GM23338 (cell line): ENCODE data around the gene ZNF177. TPM values are rescaled to one million over a fixed set of nuclear protein-coding genes. Genes with fewer than 3 reads are reported as not detected.

ENCODE experiments used
- ATAC-seq: fragments of 200-7000 bp; cut with Tn5 transposase; 3 replicates; pipeline ENCODE4 v1.9.1; 2020
- DNase-seq: peaks from one replicate; pipeline ENCODE4 v3.0.0-alpha.2; 2015; ENCODE audit warnings: low spot score
- H2AFZ ChIP-seq: fragments of 200-600 bp; sonication (generic); 2 replicates; pipeline ENCODE4 v1.8.0; 2016; ENCODE audit warnings: antibody characterized with exemption, mild to moderate bottlenecking, moderate library complexity
- H3F3A ChIP-seq: fragments of 200-600 bp; sonication (generic); replicated peaks from 2 replicates; pipeline ENCODE4 v1.8.0; 2017; ENCODE audit warnings: antibody characterized with exemption, mixed run types, low read depth
- H3K27ac ChIP-seq: fragments of 200-600 bp; sonication (generic); 2 replicates; pipeline ENCODE4 v1.6.1; 2016; ENCODE audit warnings: low read depth
- H3K27me3 ChIP-seq: fragments of 200-600 bp; sonication (generic); 2 replicates; pipeline ENCODE4 v1.8.0; 2016; ENCODE audit warnings: mild to moderate bottlenecking, mixed run types, moderate library complexity; ENCODE audit not compliant: insufficient read depth
- H3K36me3 ChIP-seq: fragments of 200-600 bp; sonication (generic); 2 replicates; pipeline ENCODE4 v1.8.0; 2016; ENCODE audit warnings: mild to moderate bottlenecking; ENCODE audit not compliant: insufficient read depth
- H3K4me1 ChIP-seq: fragments of 200-600 bp; sonication (generic); 2 replicates; pipeline ENCODE4 v1.8.0; 2016; ENCODE audit warnings: mild to moderate bottlenecking, moderate library complexity; ENCODE audit not compliant: insufficient read depth
- H3K4me2 ChIP-seq: fragments of 200-600 bp; sonication (generic); 2 replicates; pipeline ENCODE4 v1.7.1; 2017; ENCODE audit warnings: mixed run types
- H3K4me3 ChIP-seq: fragments of 200-600 bp; sonication (generic); 2 replicates; pipeline ENCODE4 v1.6.1; 2016; ENCODE audit warnings: mixed run types
- H3K79me2 ChIP-seq: fragments of 200-600 bp; sonication (generic); replicated peaks from 2 replicates; pipeline ENCODE4 v1.8.0; 2017; ENCODE audit warnings: mild to moderate bottlenecking; ENCODE audit not compliant: insufficient read depth
- H3K9me2 ChIP-seq: fragments of 200-600 bp; sonication (generic); 2 replicates; pipeline ENCODE4 v1.8.0; 2017; ENCODE audit not compliant: insufficient read depth
- H4K20me1 ChIP-seq: fragments of 200-600 bp; sonication (generic); replicated peaks from 2 replicates; pipeline ENCODE4 v1.8.0; 2017; ENCODE audit warnings: mild to moderate bottlenecking; ENCODE audit not compliant: insufficient read depth
- H3K27ac Mint-ChIP-seq: 2 replicates; pipeline ENCODE4 v1.8.0; 2020; ENCODE audit warnings: inconsistent platforms, mild to moderate bottlenecking, moderate library complexity, mixed read lengths
- H3K27me3 Mint-ChIP-seq: 3 replicates; pipeline ENCODE4 v1.8.0; 2022; ENCODE audit warnings: low read depth, mild to moderate bottlenecking, moderate library complexity, mixed read lengths, inconsistent platforms; ENCODE audit not compliant: insufficient read depth, poor library complexity
- H3K36me3 Mint-ChIP-seq: 3 replicates; pipeline ENCODE4 v1.8.0; 2021; ENCODE audit warnings: low read depth, mild to moderate bottlenecking, inconsistent platforms, moderate library complexity, mixed read lengths
- H3K4me1 Mint-ChIP-seq: 3 replicates; pipeline ENCODE4 v1.8.0; 2020; ENCODE audit warnings: mild to moderate bottlenecking, inconsistent platforms, mixed read lengths
- H3K4me3 Mint-ChIP-seq: 3 replicates; pipeline ENCODE4 v1.8.0; 2021; ENCODE audit warnings: moderate library complexity, mild to moderate bottlenecking, inconsistent platforms, mixed read lengths
- H3K9me3 Mint-ChIP-seq: 3 replicates; pipeline ENCODE4 v1.8.0; 2020; ENCODE audit warnings: moderate library complexity, mild to moderate bottlenecking, inconsistent platforms, mixed read lengths
- CREB1 ChIP-seq: fragments of 250-450 bp; sonication (Bioruptor Pico); IDR thresholded peaks from 2 replicates; pipeline ENCODE4 v1.5.0; 2020; ENCODE audit warnings: low read depth, mild to moderate bottlenecking, moderate library complexity
- EZH2 ChIP-seq: fragments of 200-600 bp; sonication (generic); IDR thresholded peaks from one replicate; pipeline ENCODE4 v1.8.0; 2017; ENCODE audit warnings: antibody characterized with exemption, mild to moderate bottlenecking, low read depth; ENCODE audit not compliant: unreplicated experiment
- EZH2phosphoT487 ChIP-seq: fragments of 200-600 bp; sonication (generic); IDR thresholded peaks from one replicate; pipeline ENCODE4 v1.8.1; 2018; ENCODE audit warnings: antibody characterized with exemption; ENCODE audit not compliant: unreplicated experiment
- JUNB ChIP-seq: IDR thresholded peaks from one replicate; pipeline ENCODE4 v1.6.1; 2016; ENCODE audit warnings: antibody characterized with exemption; ENCODE audit not compliant: unreplicated experiment
- NANOG ChIP-seq: IDR thresholded peaks from 2 replicates; pipeline ENCODE4 v1.6.1; 2016; ENCODE audit warnings: antibody characterized with exemption, borderline replicate concordance
- POLR2AphosphoS5 ChIP-seq: IDR thresholded peaks from 2 replicates; pipeline ENCODE4 v1.6.1; 2016; ENCODE audit warnings: antibody characterized with exemption, low read depth
- STAT1 ChIP-seq: IDR thresholded peaks from one replicate; pipeline ENCODE4 v1.6.1; 2016; ENCODE audit warnings: antibody characterized with exemption; ENCODE audit not compliant: unreplicated experiment
- ZNF114 ChIP-seq: fragments of 250-450 bp; sonication (Bioruptor Pico); IDR thresholded peaks from 2 replicates; pipeline ENCODE4 v1.5.0; 2020; ENCODE audit warnings: mild to moderate bottlenecking, moderate library complexity
- ZNF331 ChIP-seq: fragments of 250-450 bp; sonication (Bioruptor Pico); IDR thresholded peaks from 2 replicates; pipeline ENCODE4 v1.5.0; 2020; ENCODE audit warnings: low read depth, mild to moderate bottlenecking, moderate library complexity
- polyA plus RNA-seq: library from polyadenylated mRNA; unstranded; fragments of >200 nt; fragmentation: Nextera tagmentation; extraction: Ambion mirVana; gene quantifications from 2 replicates; pipeline ENCODE4 v1.2.1, GENCODE V29; 2016
- total RNA-seq: library from RNA; depleted of rRNA; stranded (reverse); fragments of >200 nt; shearing (Covaris generic); gene quantifications from 2 replicates; pipeline ENCODE4 v1.2.3, GENCODE V29; 2014
- TF ChIP-seq, protein P1 (sequence below): IDR thresholded peaks from one replicate; pipeline ENCODE4 v1.6.1; 2018; ENCODE audit warnings: antibody characterized with exemption; ENCODE audit not compliant: unreplicated experiment
- TF ChIP-seq, protein P2 (sequence below), 2 experiments: fragments of 200-600 bp in 1 of 2; sonication (generic) in 1 of 2; conservative IDR thresholded peaks; 2 replicates each; pipeline versions ENCODE4 v1.5.1 to v1.6.1; 2016 to 2017; ENCODE audit warnings: antibody characterized with exemption in 2 of 2, low read depth in 2 of 2, mild to moderate bottlenecking in 2 of 2, moderate library complexity in 1 of 2
- TF ChIP-seq, protein P3 (sequence below): fragments of 250-450 bp; sonication (Bioruptor Pico); IDR thresholded peaks from 2 replicates; pipeline ENCODE4 v1.5.0; 2020; ENCODE audit warnings: mild to moderate bottlenecking, moderate library complexity
- TF ChIP-seq, protein P4 (sequence below): IDR thresholded peaks from 2 replicates; pipeline ENCODE4 v1.6.1; 2016; ENCODE audit warnings: antibody characterized with exemption

Gene ZNF177
- total and polyA plus RNA-seq, 2 experiments from 2014 or later: 5.8 to 7.1 TPM

DNA sequence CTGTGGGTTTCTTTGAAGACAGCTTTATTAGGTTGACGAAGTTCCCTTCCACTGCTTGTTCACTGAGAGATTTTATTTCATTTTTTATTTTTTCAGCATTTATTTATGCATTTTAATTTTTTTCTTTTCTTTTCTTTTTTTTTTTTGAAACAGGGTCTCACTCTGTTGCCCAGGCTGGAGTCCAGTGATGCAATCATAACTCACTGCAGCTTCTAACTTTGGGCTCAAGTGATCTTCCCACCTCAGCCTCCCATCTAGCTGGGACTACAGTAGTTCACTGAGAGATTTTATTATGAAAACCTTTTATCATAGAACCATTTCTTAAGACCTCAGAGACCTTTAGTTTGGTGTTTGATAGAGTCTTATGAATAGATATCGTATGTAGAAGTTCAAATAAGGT is 10.3 kb upstream of the ZNF177 start:
- H3K27ac ChIP-seq: no peak overlapping the region
- H3K27me3 Mint-ChIP-seq: no peaks in the 10 kb centered on the region
- H3K4me2 ChIP-seq: no peak overlapping the region
- H3K4me3 ChIP-seq: no peak overlapping the region
- DNase-seq: no peak
- peaks cover 14% of the 10 kb centered on the region for H3K36me3 ChIP-seq
- H3K4me3 Mint-ChIP-seq: no peak overlapping the region
- peaks cover 89% of the 10 kb centered on the region for H3K9me3 Mint-ChIP-seq
- no peaks in the 10 kb centered on the region for H3K79me2 ChIP-seq
- H3K36me3 Mint-ChIP-seq: peaks cover 75% of the 10 kb centered on the region
- no peak overlapping the region for H3K27ac Mint-ChIP-seq
- no peak overlapping the region for H2AFZ ChIP-seq
- H3K4me1 ChIP-seq: no peaks in the 10 kb centered on the region
- H3K9me2 ChIP-seq: no peaks in the 10 kb centered on the region
- TF ChIP-seq ZNF114 (CRISPR knock-in tag) (no peak), JUNB (no peak), POLR2AphosphoS5 (no peak), EZH2phosphoT487 (no peak), CREB1 (CRISPR knock-in tag) (no peak), ZNF331 (CRISPR knock-in tag) (no peak), NANOG (no peak), STAT1 (no peak), EZH2 (no peak)
- TF ChIP-seq, protein P1, sequence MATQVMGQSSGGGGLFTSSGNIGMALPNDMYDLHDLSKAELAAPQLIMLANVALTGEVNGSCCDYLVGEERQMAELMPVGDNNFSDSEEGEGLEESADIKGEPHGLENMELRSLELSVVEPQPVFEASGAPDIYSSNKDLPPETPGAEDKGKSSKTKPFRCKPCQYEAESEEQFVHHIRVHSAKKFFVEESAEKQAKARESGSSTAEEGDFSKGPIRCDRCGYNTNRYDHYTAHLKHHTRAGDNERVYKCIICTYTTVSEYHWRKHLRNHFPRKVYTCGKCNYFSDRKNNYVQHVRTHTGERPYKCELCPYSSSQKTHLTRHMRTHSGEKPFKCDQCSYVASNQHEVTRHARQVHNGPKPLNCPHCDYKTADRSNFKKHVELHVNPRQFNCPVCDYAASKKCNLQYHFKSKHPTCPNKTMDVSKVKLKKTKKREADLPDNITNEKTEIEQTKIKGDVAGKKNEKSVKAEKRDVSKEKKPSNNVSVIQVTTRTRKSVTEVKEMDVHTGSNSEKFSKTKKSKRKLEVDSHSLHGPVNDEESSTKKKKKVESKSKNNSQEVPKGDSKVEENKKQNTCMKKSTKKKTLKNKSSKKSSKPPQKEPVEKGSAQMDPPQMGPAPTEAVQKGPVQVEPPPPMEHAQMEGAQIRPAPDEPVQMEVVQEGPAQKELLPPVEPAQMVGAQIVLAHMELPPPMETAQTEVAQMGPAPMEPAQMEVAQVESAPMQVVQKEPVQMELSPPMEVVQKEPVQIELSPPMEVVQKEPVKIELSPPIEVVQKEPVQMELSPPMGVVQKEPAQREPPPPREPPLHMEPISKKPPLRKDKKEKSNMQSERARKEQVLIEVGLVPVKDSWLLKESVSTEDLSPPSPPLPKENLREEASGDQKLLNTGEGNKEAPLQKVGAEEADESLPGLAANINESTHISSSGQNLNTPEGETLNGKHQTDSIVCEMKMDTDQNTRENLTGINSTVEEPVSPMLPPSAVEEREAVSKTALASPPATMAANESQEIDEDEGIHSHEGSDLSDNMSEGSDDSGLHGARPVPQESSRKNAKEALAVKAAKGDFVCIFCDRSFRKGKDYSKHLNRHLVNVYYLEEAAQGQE: no peak
- TF ChIP-seq, protein P2, sequence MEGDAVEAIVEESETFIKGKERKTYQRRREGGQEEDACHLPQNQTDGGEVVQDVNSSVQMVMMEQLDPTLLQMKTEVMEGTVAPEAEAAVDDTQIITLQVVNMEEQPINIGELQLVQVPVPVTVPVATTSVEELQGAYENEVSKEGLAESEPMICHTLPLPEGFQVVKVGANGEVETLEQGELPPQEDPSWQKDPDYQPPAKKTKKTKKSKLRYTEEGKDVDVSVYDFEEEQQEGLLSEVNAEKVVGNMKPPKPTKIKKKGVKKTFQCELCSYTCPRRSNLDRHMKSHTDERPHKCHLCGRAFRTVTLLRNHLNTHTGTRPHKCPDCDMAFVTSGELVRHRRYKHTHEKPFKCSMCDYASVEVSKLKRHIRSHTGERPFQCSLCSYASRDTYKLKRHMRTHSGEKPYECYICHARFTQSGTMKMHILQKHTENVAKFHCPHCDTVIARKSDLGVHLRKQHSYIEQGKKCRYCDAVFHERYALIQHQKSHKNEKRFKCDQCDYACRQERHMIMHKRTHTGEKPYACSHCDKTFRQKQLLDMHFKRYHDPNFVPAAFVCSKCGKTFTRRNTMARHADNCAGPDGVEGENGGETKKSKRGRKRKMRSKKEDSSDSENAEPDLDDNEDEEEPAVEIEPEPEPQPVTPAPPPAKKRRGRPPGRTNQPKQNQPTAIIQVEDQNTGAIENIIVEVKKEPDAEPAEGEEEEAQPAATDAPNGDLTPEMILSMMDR (conservative IDR thresholded peaks at IDR 0.05; ENCODE audit: low read depth in 2 of 2): no peak
- TF ChIP-seq, protein P3, sequence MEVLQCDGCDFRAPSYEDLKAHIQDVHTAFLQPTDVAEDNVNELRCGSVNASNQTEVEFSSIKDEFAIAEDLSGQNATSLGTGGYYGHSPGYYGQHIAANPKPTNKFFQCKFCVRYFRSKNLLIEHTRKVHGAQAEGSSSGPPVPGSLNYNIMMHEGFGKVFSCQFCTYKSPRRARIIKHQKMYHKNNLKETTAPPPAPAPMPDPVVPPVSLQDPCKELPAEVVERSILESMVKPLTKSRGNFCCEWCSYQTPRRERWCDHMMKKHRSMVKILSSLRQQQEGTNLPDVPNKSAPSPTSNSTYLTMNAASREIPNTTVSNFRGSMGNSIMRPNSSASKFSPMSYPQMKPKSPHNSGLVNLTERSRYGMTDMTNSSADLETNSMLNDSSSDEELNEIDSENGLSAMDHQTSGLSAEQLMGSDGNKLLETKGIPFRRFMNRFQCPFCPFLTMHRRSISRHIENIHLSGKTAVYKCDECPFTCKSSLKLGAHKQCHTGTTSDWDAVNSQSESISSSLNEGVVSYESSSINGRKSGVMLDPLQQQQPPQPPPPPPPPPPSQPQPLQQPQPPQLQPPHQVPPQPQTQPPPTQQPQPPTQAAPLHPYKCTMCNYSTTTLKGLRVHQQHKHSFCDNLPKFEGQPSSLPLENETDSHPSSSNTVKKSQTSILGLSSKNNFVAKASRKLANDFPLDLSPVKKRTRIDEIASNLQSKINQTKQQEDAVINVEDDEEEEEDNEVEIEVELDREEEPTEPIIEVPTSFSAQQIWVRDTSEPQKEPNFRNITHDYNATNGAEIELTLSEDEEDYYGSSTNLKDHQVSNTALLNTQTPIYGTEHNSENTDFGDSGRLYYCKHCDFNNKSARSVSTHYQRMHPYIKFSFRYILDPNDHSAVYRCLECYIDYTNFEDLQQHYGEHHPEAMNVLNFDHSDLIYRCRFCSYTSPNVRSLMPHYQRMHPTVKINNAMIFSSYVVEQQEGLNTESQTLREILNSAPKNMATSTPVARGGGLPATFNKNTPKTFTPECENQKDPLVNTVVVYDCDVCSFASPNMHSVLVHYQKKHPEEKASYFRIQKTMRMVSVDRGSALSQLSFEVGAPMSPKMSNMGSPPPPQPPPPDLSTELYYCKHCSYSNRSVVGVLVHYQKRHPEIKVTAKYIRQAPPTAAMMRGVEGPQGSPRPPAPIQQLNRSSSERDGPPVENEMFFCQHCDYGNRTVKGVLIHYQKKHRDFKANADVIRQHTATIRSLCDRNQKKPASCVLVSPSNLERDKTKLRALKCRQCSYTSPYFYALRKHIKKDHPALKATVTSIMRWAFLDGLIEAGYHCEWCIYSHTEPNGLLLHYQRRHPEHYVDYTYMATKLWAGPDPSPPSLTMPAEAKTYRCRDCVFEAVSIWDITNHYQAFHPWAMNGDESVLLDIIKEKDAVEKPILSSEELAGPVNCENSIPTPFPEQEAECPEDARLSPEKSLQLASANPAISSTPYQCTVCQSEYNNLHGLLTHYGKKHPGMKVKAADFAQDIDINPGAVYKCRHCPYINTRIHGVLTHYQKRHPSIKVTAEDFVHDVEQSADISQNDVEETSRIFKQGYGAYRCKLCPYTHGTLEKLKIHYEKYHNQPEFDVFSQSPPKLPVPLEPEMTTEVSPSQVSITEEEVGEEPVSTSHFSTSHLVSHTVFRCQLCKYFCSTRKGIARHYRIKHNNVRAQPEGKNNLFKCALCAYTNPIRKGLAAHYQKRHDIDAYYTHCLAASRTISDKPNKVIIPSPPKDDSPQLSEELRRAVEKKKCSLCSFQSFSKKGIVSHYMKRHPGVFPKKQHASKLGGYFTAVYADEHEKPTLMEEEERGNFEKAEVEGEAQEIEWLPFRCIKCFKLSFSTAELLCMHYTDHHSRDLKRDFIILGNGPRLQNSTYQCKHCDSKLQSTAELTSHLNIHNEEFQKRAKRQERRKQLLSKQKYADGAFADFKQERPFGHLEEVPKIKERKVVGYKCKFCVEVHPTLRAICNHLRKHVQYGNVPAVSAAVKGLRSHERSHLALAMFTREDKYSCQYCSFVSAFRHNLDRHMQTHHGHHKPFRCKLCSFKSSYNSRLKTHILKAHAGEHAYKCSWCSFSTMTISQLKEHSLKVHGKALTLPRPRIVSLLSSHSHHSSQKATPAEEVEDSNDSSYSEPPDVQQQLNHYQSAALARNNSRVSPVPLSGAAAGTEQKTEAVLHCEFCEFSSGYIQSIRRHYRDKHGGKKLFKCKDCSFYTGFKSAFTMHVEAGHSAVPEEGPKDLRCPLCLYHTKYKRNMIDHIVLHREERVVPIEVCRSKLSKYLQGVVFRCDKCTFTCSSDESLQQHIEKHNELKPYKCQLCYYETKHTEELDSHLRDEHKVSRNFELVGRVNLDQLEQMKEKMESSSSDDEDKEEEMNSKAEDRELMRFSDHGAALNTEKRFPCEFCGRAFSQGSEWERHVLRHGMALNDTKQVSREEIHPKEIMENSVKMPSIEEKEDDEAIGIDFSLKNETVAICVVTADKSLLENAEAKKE (CRISPR knock-in tag): no peak
- TF ChIP-seq, protein P4, sequence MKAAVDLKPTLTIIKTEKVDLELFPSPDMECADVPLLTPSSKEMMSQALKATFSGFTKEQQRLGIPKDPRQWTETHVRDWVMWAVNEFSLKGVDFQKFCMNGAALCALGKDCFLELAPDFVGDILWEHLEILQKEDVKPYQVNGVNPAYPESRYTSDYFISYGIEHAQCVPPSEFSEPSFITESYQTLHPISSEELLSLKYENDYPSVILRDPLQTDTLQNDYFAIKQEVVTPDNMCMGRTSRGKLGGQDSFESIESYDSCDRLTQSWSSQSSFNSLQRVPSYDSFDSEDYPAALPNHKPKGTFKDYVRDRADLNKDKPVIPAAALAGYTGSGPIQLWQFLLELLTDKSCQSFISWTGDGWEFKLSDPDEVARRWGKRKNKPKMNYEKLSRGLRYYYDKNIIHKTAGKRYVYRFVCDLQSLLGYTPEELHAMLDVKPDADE: no peak
- H4K20me1 ChIP-seq: no peaks in the 10 kb centered on the region
- no peak for ATAC-seq
- no peaks in the 10 kb centered on the region for H3F3A ChIP-seq
- H3K4me1 Mint-ChIP-seq: no peaks in the 10 kb centered on the region
- H3K27me3 ChIP-seq: no peaks in the 10 kb centered on the region
